Measurements from ENCODE around the gene MGP.

Gene MGP

GRCh38 chr12:14844401-14844800 is 41.3 kb downstream of the MGP start:
- no peak for TF ChIP-seq MAX (IDR thresholded peaks at IDR 0.05; ENCODE audit: low read depth, low read length)
- no peak overlapping the region for H3K4me3 ChIP-seq (ENCODE audit: low read depth, low read length)
- no peak for DNase-seq (ENCODE audit: low read depth)

GRCh38 chr12:14843425-14843887 is 42.2 kb downstream of the MGP start, which contains the start of gene ART4:
Gene ART4, minus strand, starts transcription at chr12:14843526. Its CDS starts 413 bp downstream, at chr12:14843113.
- H3K4me3 ChIP-seq (ENCODE audit: low read depth, low read length): no peak within 1 kb of the TSS
- TF ChIP-seq MYC (IDR thresholded peaks at IDR 0.05; ENCODE audit: low read depth, low read length) (no peak), MAX (IDR thresholded peaks at IDR 0.05; ENCODE audit: low read depth, low read length) (no peak), POLR2A (IDR thresholded peaks at IDR 0.05; ENCODE audit: extremely low read depth, insufficient read length) (no peak), CTCF (IDR thresholded peaks at IDR 0.05; ENCODE audit: low read depth, low read length) (no peak)
- DNase-seq (ENCODE audit: low read depth): no peak

- TF ChIP-seq MAX (IDR thresholded peaks at IDR 0.05; ENCODE audit: low read depth, low read length) (no peak), MYC (IDR thresholded peaks at IDR 0.05; ENCODE audit: low read depth, low read length) (no peak), POLR2A (IDR thresholded peaks at IDR 0.05; ENCODE audit: extremely low read depth, insufficient read length) (no peak), CTCF (IDR thresholded peaks at IDR 0.05; ENCODE audit: low read depth, low read length) (no peak)
- no peak overlapping the region for H3K4me3 ChIP-seq (ENCODE audit: low read depth, low read length)
- no peak for DNase-seq (ENCODE audit: low read depth)
Measured at GRCh38 chr12:14842315-14842714, 43.3 kb downstream of the MGP start.

GRCh38 chr12:14841761-14842160 is 43.9 kb downstream of the MGP start:
- no peak overlapping the region for H3K4me3 ChIP-seq (ENCODE audit: low read depth, low read length)
- no peak for DNase-seq (ENCODE audit: low read depth)
- TF ChIP-seq CTCF (IDR thresholded peaks at IDR 0.05; ENCODE audit: low read depth, low read length) (no peak), MYC (IDR thresholded peaks at IDR 0.05; ENCODE audit: low read depth, low read length) (no peak)

GRCh38 chr12:14840616-14841015 is 45.0 kb downstream of the MGP start:
- no peak overlapping the region for H3K4me3 ChIP-seq (ENCODE audit: low read depth, low read length)
- no peak for TF ChIP-seq CTCF (IDR thresholded peaks at IDR 0.05; ENCODE audit: low read depth, low read length)
- TF ChIP-seq MYC (IDR thresholded peaks at IDR 0.05; ENCODE audit: low read depth, low read length): no peak
- TF ChIP-seq POLR2A (IDR thresholded peaks at IDR 0.05; ENCODE audit: extremely low read depth, insufficient read length): no peak
- TF ChIP-seq MAX (IDR thresholded peaks at IDR 0.05; ENCODE audit: low read depth, low read length): no peak
- DNase-seq (ENCODE audit: low read depth): no peak

- TF ChIP-seq MAX (IDR thresholded peaks at IDR 0.05; ENCODE audit: low read depth, low read length) (no peak), CTCF (IDR thresholded peaks at IDR 0.05; ENCODE audit: low read depth, low read length) (no peak), MYC (IDR thresholded peaks at IDR 0.05; ENCODE audit: low read depth, low read length) (no peak), POLR2A (IDR thresholded peaks at IDR 0.05; ENCODE audit: extremely low read depth, insufficient read length) (no peak)
- no peak for DNase-seq (ENCODE audit: low read depth)
- H3K4me3 ChIP-seq (ENCODE audit: low read depth, low read length): no peak overlapping the region
Measured at GRCh38 chr12:14839262-14839661, 46.4 kb downstream of the MGP start.
